CD8-positive, alpha-beta memory T cell (primary cell): Measurements from ENCODE around the gene CCDC102A. TPM values are rescaled to one million over a fixed set of nuclear protein-coding genes. Genes with fewer than 3 reads are reported as not detected.
A peak's percentile ranks its signal among the peaks of the same experiment; 100 is the strongest.

ENCODE experiments used
- CTCF ChIA-PET: fragments of 350-600 bp; sonication (Branson Sonifier 250); formaldehyde crosslinking; loops from one replicate; lab custom pipeline; 2021; ENCODE audit warnings: antibody characterized with exemption; lab: Charles Lee
- POLR2A ChIA-PET: fragments of 350-600 bp; sonication (Branson Sonifier 250); formaldehyde crosslinking; loops from one replicate; lab custom pipeline; 2021; ENCODE audit warnings: antibody characterized with exemption; lab: Charles Lee
- DNase-seq, 5 donors: peaks; one replicate each; pipeline versions ENCODE4 v3.0.0 to v3.0.0-alpha.2; 2020 to 2022; ENCODE audit warnings: mixed read lengths in 1 of 5
- H3K27ac ChIP-seq: one replicate; pipeline ENCODE4 v1.7.0; 2013; ENCODE audit warnings: low read depth, mild to moderate bottlenecking, low read length, moderate library complexity
- H3K27me3 ChIP-seq: 2 replicates; pipeline ENCODE4 v1.7.0; 2013; ENCODE audit warnings: low read length, mild to moderate bottlenecking; ENCODE audit not compliant: insufficient read depth, poor library complexity, severe bottlenecking
- H3K36me3 ChIP-seq: 2 replicates; pipeline ENCODE4 v1.7.0; 2013; ENCODE audit warnings: mild to moderate bottlenecking, low read length, moderate library complexity; ENCODE audit not compliant: insufficient read depth
- H3K4me1 ChIP-seq: 2 replicates; pipeline ENCODE4 v1.7.0; 2013; ENCODE audit warnings: mild to moderate bottlenecking, low read length, moderate library complexity; ENCODE audit not compliant: insufficient read depth
- H3K4me3 ChIP-seq: 2 replicates; pipeline ENCODE4 v1.7.0; 2013; ENCODE audit warnings: mild to moderate bottlenecking, low read length
- H3K9me3 ChIP-seq: 2 replicates; pipeline ENCODE4 v1.7.0; 2013; ENCODE audit warnings: mild to moderate bottlenecking, low read length
- H3K27ac Mint-ChIP-seq, 8 donors: one replicate each; pipeline ENCODE4 v1.8.0; 2020 to 2021; ENCODE audit warnings: mixed read lengths in 8 of 8, mild to moderate bottlenecking in 6 of 8, inconsistent platforms in 3 of 8, moderate library complexity in 3 of 8
- H3K27me3 Mint-ChIP-seq, 2 donors: one replicate each; pipeline ENCODE4 v1.8.0; 2020 to 2021; ENCODE audit warnings: mixed read lengths in 2 of 2, mild to moderate bottlenecking in 1 of 2, moderate library complexity in 1 of 2
- H3K36me3 Mint-ChIP-seq, 3 donors: one replicate each; pipeline ENCODE4 v1.8.0; 2020 to 2021; ENCODE audit warnings: mixed read lengths in 3 of 3, inconsistent platforms in 1 of 3, mild to moderate bottlenecking in 1 of 3
- H3K4me1 Mint-ChIP-seq, 3 donors: one replicate each; pipeline ENCODE4 v1.8.0; 2020 to 2021; ENCODE audit warnings: mixed read lengths in 3 of 3, inconsistent platforms in 1 of 3, mild to moderate bottlenecking in 1 of 3
- H3K4me3 Mint-ChIP-seq, 7 donors: one replicate each; pipeline ENCODE4 v1.8.0; 2020 to 2021; ENCODE audit warnings: mixed read lengths in 7 of 7, mild to moderate bottlenecking in 6 of 7, moderate library complexity in 4 of 7, inconsistent platforms in 2 of 7
- H3K9me3 Mint-ChIP-seq, 5 donors: one replicate each; pipeline ENCODE4 v1.8.0; 2020 to 2022; ENCODE audit warnings: mixed read lengths in 5 of 5, mild to moderate bottlenecking in 3 of 5, moderate library complexity in 2 of 5, inconsistent platforms in 1 of 5
- polyA plus RNA-seq: library from polyadenylated mRNA; unstranded; fragments of 300-500 nt; fragmentation: Illumina TruSeq; gene quantifications from one replicate; pipeline ENCODE4 v1.2.3, GENCODE V29; 2021
- total RNA-seq, 2 experiments: library from RNA; stranded (reverse); gene quantifications; one replicate each; pipeline ENCODE4 v1.2.3, GENCODE V29; 2021

The CCDC102A gene
- 10 to 100 TPM; 27.0 to 28.1 TPM for total RNA-seq
- 22.6 TPM for polyA plus RNA-seq

- H3K36me3 ChIP-seq, result no peaks in the 10 kb centered on the region
- ChIA-PET CTCF (interaction anchor here (0.7 to 2.3 kb wide), 13 partner anchors 9 to 117 kb away, joined by 3 to 12 read pairs (median 4); partner anchors contain the start of genes DOK4 and POLR2C), POLR2A (interaction anchor here (0.7 to 2.3 kb wide), 7 partner anchors 9 to 593 kb away, joined by 3 to 22 read pairs (median 5); partner anchors contain the start of genes CFAP20, DOK4, POLR2C and USB1)
- no peaks in the 10 kb centered on the region for H3K9me3 ChIP-seq
- H3K27me3 Mint-ChIP-seq, result peaks cover 0 to 3% of the 10 kb centered on the region in 2 donors
- H3K4me1 Mint-ChIP-seq, result peaks cover 58 to 83% (median 62%) of the 10 kb centered on the region in 3 donors
- H3K27me3 ChIP-seq, result no peaks in the 10 kb centered on the region
- no peaks in the 10 kb centered on the region for H3K9me3 Mint-ChIP-seq
- peak within 1 kb of the TSS; percentile 71 for H3K4me3 ChIP-seq
- H3K4me1 ChIP-seq, result peaks cover 75% of the 10 kb centered on the region
- H3K36me3 Mint-ChIP-seq, result peaks cover 0 to 3% (median 0%) of the 10 kb centered on the region in 3 donors
- H3K4me3 Mint-ChIP-seq, result peak within 1 kb of the TSS; percentile 80 to 97 (median 85)
- H3K27ac Mint-ChIP-seq, result peak within 1 kb of the TSS; percentile 91 to 99 (median 98)
- peak within 1 kb of the TSS; percentile 63 for H3K27ac ChIP-seq
- DNase-seq, result peak; percentile 49 to 87 (median 52)
Observed at GRCh38 chr16:57536306-57537193, at the start of gene CCDC102A. CCDC102A (minus strand) TSS chr16:57536571; CDS start chr16:57529177, 7,394 bp downstream.

- POLR2A ChIA-PET, result no interaction called here
- H3K4me3 Mint-ChIP-seq, result no peak overlapping the region
- no peak overlapping the region for H3K27ac ChIP-seq
Observed at GRCh38 chr16:57585051-57585687, 48.8 kb upstream of the CCDC102A start.

GRCh38 chr16:57579361-57579665 lies 42.9 kb upstream of the CCDC102A start:
- H3K9me3 ChIP-seq, result no peaks in the 10 kb centered on the region
- H3K27ac ChIP-seq, result no peak overlapping the region
- Mint-ChIP-seq H3K4me3 (peak overlapping the region in 4 of 7 donors; percentile 67 to 91 (median 69)), H3K36me3 (peaks cover 0 to 7% (median 2%) of the 10 kb centered on the region in 3 donors), H3K27me3 (peaks cover 0 to 3% of the 10 kb centered on the region in 2 donors), H3K27ac (peak overlapping the region; percentile 82 to 98 (median 89)), H3K9me3 (peaks cover 0 to 3% (median 0%) of the 10 kb centered on the region in 5 donors), H3K4me1 (peaks cover 60 to 74% (median 62%) of the 10 kb centered on the region in 3 donors)
- H3K4me3 ChIP-seq, result no peak overlapping the region
- H3K27me3 ChIP-seq, result no peaks in the 10 kb centered on the region
- peaks cover 46% of the 10 kb centered on the region for H3K4me1 ChIP-seq
- DNase-seq, result no peak
- POLR2A ChIA-PET, result interaction anchor here (0.6 kb wide), 1 partner anchor 9 kb away, joined by 4 read pairs; no protein-coding TSS in a partner anchor
- no peaks in the 10 kb centered on the region for H3K36me3 ChIP-seq
- CTCF ChIA-PET, result interaction anchor here (4.3 to 13.1 kb wide), 4 partner anchors 12 to 68 kb away, joined by 24 to 215 read pairs (median 42); no protein-coding TSS in a partner anchor

More at GRCh38 chr16:57585051-57585687, 48.8 kb upstream of the CCDC102A start:
- H3K36me3 Mint-ChIP-seq, result no peaks in the 10 kb centered on the region
- peak overlapping the region in 4 of 8 donors; percentile 2 to 37 (median 18) for H3K27ac Mint-ChIP-seq
- H3K27me3 Mint-ChIP-seq, result peaks cover 0 to 3% of the 10 kb centered on the region in 2 donors
- Histone ChIP-seq H3K4me1 (peaks cover 7% of the 10 kb centered on the region), H3K9me3 (no peaks in the 10 kb centered on the region), H3K4me3 (no peak overlapping the region), H3K36me3 (no peaks in the 10 kb centered on the region), H3K27me3 (no peaks in the 10 kb centered on the region)
- H3K4me1 Mint-ChIP-seq, result peaks cover 43 to 60% (median 48%) of the 10 kb centered on the region in 3 donors
- CTCF ChIA-PET, result interaction anchor here (0.7 to 2.8 kb wide), 3 partner anchors 9 to 39 kb away, joined by 3 to 17 read pairs (median 6); no protein-coding TSS in a partner anchor
- DNase-seq, result no peak
- H3K9me3 Mint-ChIP-seq, result no peaks in the 10 kb centered on the region

GRCh38 chr16:57578521-57579360 lies 42.4 kb upstream of the CCDC102A start:
- peak overlapping the region; percentile 82 to 98 (median 89) for H3K27ac Mint-ChIP-seq
- DNase-seq, result no peak
- H3K4me3 ChIP-seq, result no peak overlapping the region
- no peaks in the 10 kb centered on the region for H3K36me3 ChIP-seq
- H3K27me3 ChIP-seq, result no peaks in the 10 kb centered on the region
- H3K9me3 Mint-ChIP-seq, result peaks cover 0 to 3% (median 0%) of the 10 kb centered on the region in 5 donors
- H3K4me1 Mint-ChIP-seq, result peaks cover 56 to 70% (median 59%) of the 10 kb centered on the region in 3 donors
- peaks cover 0 to 10% (median 2%) of the 10 kb centered on the region in 3 donors for H3K36me3 Mint-ChIP-seq
- no peaks in the 10 kb centered on the region for H3K9me3 ChIP-seq
- ChIA-PET CTCF (interaction anchor here (3.8 to 13.1 kb wide), 6 partner anchors 12 to 69 kb away, joined by 24 to 215 read pairs (median 42); no protein-coding TSS in a partner anchor), POLR2A (interaction anchor here (0.6 to 1.5 kb wide), 5 partner anchors 9 to 14 kb away, joined by 3 to 11 read pairs (median 4); no protein-coding TSS in a partner anchor)
- H3K4me1 ChIP-seq, result peaks cover 46% of the 10 kb centered on the region
- H3K27ac ChIP-seq, result peak overlapping the region; percentile 33
- peak overlapping the region in 6 of 7 donors; percentile 66 to 91 (median 69) for H3K4me3 Mint-ChIP-seq
- H3K27me3 Mint-ChIP-seq, result peaks cover 0 to 3% of the 10 kb centered on the region in 2 donors

- Histone ChIP-seq H3K4me1 (peaks cover 46% of the 10 kb centered on the region), H3K4me3 (no peak overlapping the region), H3K9me3 (no peaks in the 10 kb centered on the region), H3K27ac (peak overlapping the region; percentile 33), H3K36me3 (no peaks in the 10 kb centered on the region), H3K27me3 (no peaks in the 10 kb centered on the region)
- Mint-ChIP-seq H3K27ac (peak overlapping the region; percentile 82 to 98 (median 89)), H3K27me3 (peaks cover 0 to 3% of the 10 kb centered on the region in 2 donors), H3K36me3 (peaks cover 0 to 13% (median 2%) of the 10 kb centered on the region in 3 donors), H3K4me3 (peak overlapping the region; percentile 62 to 91 (median 68)), H3K4me1 (peaks cover 51 to 62% (median 56%) of the 10 kb centered on the region in 3 donors), H3K9me3 (peaks cover 0 to 3% (median 0%) of the 10 kb centered on the region in 5 donors)
- ChIA-PET POLR2A (interaction anchor here (1.2 to 2.4 kb wide), 6 partner anchors 10 to 32 kb away, joined by 3 to 14 read pairs (median 5); no protein-coding TSS in a partner anchor), CTCF (interaction anchor here (1.8 to 13.1 kb wide), 12 partner anchors 8 to 424 kb away, joined by 7 to 215 read pairs (median 26); partner anchors contain the start of genes KATNB1 and USB1)
- DNase-seq, result peak in 3 of 5 donors; percentile 35 to 71 (median 54)
Observed at GRCh38 chr16:57577691-57578224, 41.4 kb upstream of the CCDC102A start.

- Histone ChIP-seq H3K27ac (no peak overlapping the region), H3K4me1 (peaks cover 46% of the 10 kb centered on the region), H3K4me3 (no peak overlapping the region), H3K9me3 (no peaks in the 10 kb centered on the region), H3K27me3 (no peaks in the 10 kb centered on the region), H3K36me3 (no peaks in the 10 kb centered on the region)
- Mint-ChIP-seq H3K36me3 (peaks cover 0 to 13% (median 2%) of the 10 kb centered on the region in 3 donors), H3K27ac (peak overlapping the region; percentile 53 to 96 (median 88)), H3K4me3 (peak overlapping the region in 5 of 7 donors; percentile 23 to 70 (median 67)), H3K4me1 (peaks cover 51 to 59% (median 54%) of the 10 kb centered on the region in 3 donors), H3K9me3 (peaks cover 0 to 3% (median 0%) of the 10 kb centered on the region in 5 donors), H3K27me3 (peaks cover 0 to 3% of the 10 kb centered on the region in 2 donors)
- ChIA-PET CTCF (interaction anchor here (0.8 to 13.1 kb wide), 29 partner anchors 8 to 424 kb away, joined by 3 to 215 read pairs (median 8); partner anchors contain the start of genes ADGRG5, CCDC102A, KATNB1 and USB1), POLR2A (interaction anchor here (1.4 to 2.4 kb wide), 5 partner anchors 11 to 32 kb away, joined by 3 to 14 read pairs (median 4); no protein-coding TSS in a partner anchor)
- no peak for DNase-seq
Observed at GRCh38 chr16:57577214-57577613, 40.8 kb upstream of the CCDC102A start.
